A549 (cell line): ENCODE results near the gene SLC25A48. TPM values are rescaled to one million over a fixed set of nuclear protein-coding genes. Genes with fewer than 3 reads are reported as not detected.

Experiments
- ATAC-seq, 2 experiments: fragments of 200-7000 bp in 1 of 2; fragments of >200 bp in 1 of 2; cut with Nextera tagmentation in 1 of 2; cut with Tn5 transposase in 1 of 2; 3 replicates each; pipeline versions ENCODE4 v1.8.0 to v1.9.1; 2018 to 2020; ENCODE audit warnings: mild to moderate bottlenecking in 1 of 2, moderate library complexity in 1 of 2
- CTCF ChIA-PET: fragments of 300-600 bp; sonication (Branson Sonifier 250); formaldehyde crosslinking; extraction: SDS; loops from one replicate; lab custom pipeline; 2021; ENCODE audit warnings: antibody characterized with exemption, inconsistent platforms; lab: Yijun Ruan, JAX
- POLR2A ChIA-PET: fragments of 350-600 bp; formaldehyde crosslinking; extraction: SDS; loops from one replicate; lab custom pipeline; 2021; ENCODE audit warnings: antibody characterized with exemption, inconsistent platforms; lab: Yijun Ruan, JAX
- DNase-seq, 2 experiments: peaks; one replicate each; pipeline versions ENCODE4 v3.0.0 to v3.0.0-alpha.2; 2011 to 2016; ENCODE audit warnings: low read depth in 1 of 2, low spot score in 1 of 2
- FAIRE-seq: peaks from 2 replicates; lab custom pipeline; 2011; peaks lifted over from hg19 to GRCh38; lab: Jason Lieb, UNC
- H3K27ac ChIP-seq, 2 experiments: fragments of >200 bp; sonication (Bioruptor Twin); formaldehyde crosslinking; 3 replicates each; pipeline ENCODE4 v1.5.1; 2016 to 2017
- H3K4me1 ChIP-seq: fragments of >200 bp; sonication (Bioruptor Twin); formaldehyde crosslinking; 3 replicates; pipeline ENCODE4 v1.6.1; 2016
- H3K4me2 ChIP-seq: fragments of >200 bp; sonication (Bioruptor Twin); formaldehyde crosslinking; 3 replicates; pipeline ENCODE4 v1.6.1; 2016
- H3K4me3 ChIP-seq: fragments of >200 bp; sonication (Bioruptor Twin); formaldehyde crosslinking; 3 replicates; pipeline ENCODE4 v1.5.1; 2016
- H3K9me3 ChIP-seq: fragments of >200 bp; sonication (Bioruptor Twin); formaldehyde crosslinking; 3 replicates; pipeline ENCODE4 v1.6.1; 2016
- CHD2 ChIP-seq: fragments of 150-350 bp; IDR thresholded peaks from 2 replicates; pipeline ENCODE4 v1.6.1; 2014; ENCODE audit warnings: low read length; ENCODE audit not compliant: partially characterized antibody
- CHD4 ChIP-seq: fragments of 200-600 bp; sonication (generic); IDR thresholded peaks from 2 replicates; pipeline ENCODE4 v1.6.1; 2016; ENCODE audit warnings: antibody characterized with exemption, mild to moderate bottlenecking, borderline replicate concordance
- FOXS1 ChIP-seq: fragments of 250-450 bp; sonication (Bioruptor Pico); IDR thresholded peaks from 2 replicates; pipeline ENCODE4 v1.5.0; 2020; ENCODE audit warnings: mild to moderate bottlenecking, moderate library complexity
- HDAC2 ChIP-seq: fragments of 200-600 bp; sonication (generic); IDR thresholded peaks from 2 replicates; pipeline ENCODE4 v1.6.1; 2016
- HOXA7 ChIP-seq: fragments of 250-450 bp; sonication (Bioruptor Pico); IDR thresholded peaks from 2 replicates; pipeline ENCODE4 v1.5.0; 2020; ENCODE audit warnings: mild to moderate bottlenecking, moderate library complexity
- JUN ChIP-seq, 2 experiments: fragments of >200 bp; sonication (Bioruptor Twin); formaldehyde crosslinking; IDR thresholded peaks; 2 replicates in 1 of 2; 3 replicates in 1 of 2; pipeline ENCODE4 v1.6.1; 2016 to 2017
- MAZ ChIP-seq: fragments of 150-350 bp; IDR thresholded peaks from 2 replicates; pipeline ENCODE4 v1.6.1; 2014; ENCODE audit warnings: antibody characterized with exemption, low read depth, low read length, borderline replicate concordance
- RAD21 ChIP-seq, 2 experiments: fragments of >200 bp in 1 of 2; sonication (Bioruptor Twin) in 1 of 2; formaldehyde crosslinking in 1 of 2; IDR thresholded peaks in 1 of 2; conservative IDR thresholded peaks in 1 of 2; 2 replicates in 1 of 2; 3 replicates in 1 of 2; pipeline ENCODE4 v1.6.1; 2012 to 2018; ENCODE audit warnings: inconsistent platforms in 1 of 2
- RCOR1 ChIP-seq: fragments of 150-350 bp; IDR thresholded peaks from 2 replicates; pipeline ENCODE4 v1.6.1; 2014; ENCODE audit warnings: antibody characterized with exemption, low read length, low read depth
- RFX5 ChIP-seq: fragments of 450-650 bp; IDR thresholded peaks from 2 replicates; pipeline ENCODE4 v1.7.1; 2014; ENCODE audit warnings: antibody characterized with exemption, mild to moderate bottlenecking, moderate library complexity
- RNF2 ChIP-seq: fragments of 200-600 bp; sonication (generic); IDR thresholded peaks from 2 replicates; pipeline ENCODE4 v1.6.1; 2016; ENCODE audit warnings: low read depth, mild to moderate bottlenecking, antibody characterized with exemption, moderate library complexity, borderline replicate concordance
- SREBF2 ChIP-seq: fragments of 450-650 bp; IDR thresholded peaks from 2 replicates; pipeline ENCODE4 v1.6.1; 2014; ENCODE audit warnings: mild to moderate bottlenecking, moderate library complexity
- TFCP2L1 ChIP-seq: fragments of 250-450 bp; sonication (Bioruptor Pico); IDR thresholded peaks from 2 replicates; pipeline ENCODE4 v1.5.0; 2021; ENCODE audit warnings: mild to moderate bottlenecking
- TP53 ChIP-seq: fragments of 250-450 bp; sonication (Bioruptor Pico); IDR thresholded peaks from 2 replicates; pipeline ENCODE4 v1.5.0; 2021; ENCODE audit warnings: mild to moderate bottlenecking, moderate library complexity
- ZFP36 ChIP-seq: fragments of 450-650 bp; IDR thresholded peaks from 2 replicates; pipeline ENCODE4 v1.6.1; 2014; ENCODE audit warnings: borderline replicate concordance; ENCODE audit not compliant: partially characterized antibody
- WGBS: methylation state at CpG from one replicate; pipeline ENCODE4 v1.1.6; 2017; ENCODE audit errors: missing lambda C conversion rate; 5-methylcytosine and 5-hydroxymethylcytosine counted together
- polyA plus RNA-seq, 4 experiments: library from polyadenylated mRNA; depleted of rRNA in 3 of 4; stranded (reverse); fragments of >200 nt; fragmentation: RNase III in 1 of 4; extraction: RNeasy Plus Mini Kit Qiagen cat#74134 plus additional on column Dnase treatment in 1 of 4; gene quantifications; 2 replicates in 3 of 4; 3 replicates in 1 of 4; pipeline ENCODE4 v1.2.3, GENCODE V29; 2011 to 2017
- TF ChIP-seq, protein P1 (sequence below): IDR thresholded peaks from 2 replicates; pipeline ENCODE4 v1.6.1; 2012
- TF ChIP-seq, protein P2 (sequence below): fragments of 450-650 bp; IDR thresholded peaks from 2 replicates; pipeline ENCODE4 v1.6.1; 2014; ENCODE audit warnings: antibody characterized with exemption
- TF ChIP-seq, protein P3 (sequence below): IDR thresholded peaks from 2 replicates; pipeline ENCODE4 v1.6.1; 2012; ENCODE audit warnings: low read depth, borderline replicate concordance
- TF ChIP-seq, protein P4 (sequence below): fragments of 250-450 bp; sonication (Bioruptor Pico); IDR thresholded peaks from 2 replicates; pipeline ENCODE4 v1.5.0; 2020; ENCODE audit warnings: low read depth, mild to moderate bottlenecking, moderate library complexity

The SLC25A48 gene
- polyA plus RNA-seq, 2 of the 4 experiments (the other 2 are of a cell fraction) = 0.18 TPM; not detected in 1

DNA sequence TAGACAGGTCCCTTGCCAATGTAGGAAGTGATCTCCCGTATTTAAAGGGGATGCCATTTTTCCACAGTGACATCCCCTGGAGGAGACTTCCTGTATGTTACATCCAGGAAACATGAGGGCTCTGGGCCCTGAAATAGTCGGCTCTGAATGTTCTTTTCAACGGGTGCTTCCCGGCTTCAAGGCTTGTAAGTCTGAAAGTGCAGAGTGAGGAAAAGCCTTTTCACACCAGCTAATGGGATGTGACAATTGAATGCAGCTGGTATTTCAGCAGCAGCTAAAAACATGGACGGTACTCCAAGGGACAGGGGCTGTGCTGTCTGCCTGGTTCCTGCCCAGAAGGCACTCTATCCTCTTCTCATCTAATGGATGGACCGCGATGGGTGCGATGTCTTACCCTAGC, 59.8 kb downstream of the SLC25A48 start:
- ChIA-PET CTCF (interaction anchor here (1.3 to 6.8 kb wide), 5 partner anchors 14 to 280 kb away, joined by 3 to 44 read pairs (median 5); no protein-coding TSS in a partner anchor), POLR2A (no interaction called here)
- H3K4me3 ChIP-seq = no peak overlapping the region
- H3K9me3 ChIP-seq = no peaks in the 10 kb centered on the region
- ATAC-seq (peak in 1 of 2 experiments; percentile 39; a peak in 2 of 6 replicates), FAIRE-seq (no peak), DNase-seq (no peak)
- H3K4me2 ChIP-seq = no peak overlapping the region; the same call in 2 of the 3 replicates
- peak overlapping the region in 1 of 2 experiments; percentile 15; a peak in 2 of 6 replicates for H3K27ac ChIP-seq
- WGBS = 89% methylated on average over 8 of the region's 8 CpGs
- peaks cover 25% of the 10 kb centered on the region for H3K4me1 ChIP-seq
- no peak for TF ChIP-seq SREBF2
- TF ChIP-seq MAZ = no peak
- TF ChIP-seq, protein P1, sequence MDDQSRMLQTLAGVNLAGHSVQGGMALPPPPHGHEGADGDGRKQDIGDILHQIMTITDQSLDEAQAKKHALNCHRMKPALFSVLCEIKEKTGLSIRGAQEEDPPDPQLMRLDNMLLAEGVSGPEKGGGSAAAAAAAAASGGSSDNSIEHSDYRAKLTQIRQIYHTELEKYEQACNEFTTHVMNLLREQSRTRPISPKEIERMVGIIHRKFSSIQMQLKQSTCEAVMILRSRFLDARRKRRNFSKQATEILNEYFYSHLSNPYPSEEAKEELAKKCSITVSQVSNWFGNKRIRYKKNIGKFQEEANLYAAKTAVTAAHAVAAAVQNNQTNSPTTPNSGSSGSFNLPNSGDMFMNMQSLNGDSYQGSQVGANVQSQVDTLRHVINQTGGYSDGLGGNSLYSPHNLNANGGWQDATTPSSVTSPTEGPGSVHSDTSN = no peak
- no peak for TF ChIP-seq FOXS1 (CRISPR knock-in tag)
- TF ChIP-seq, protein P2, sequence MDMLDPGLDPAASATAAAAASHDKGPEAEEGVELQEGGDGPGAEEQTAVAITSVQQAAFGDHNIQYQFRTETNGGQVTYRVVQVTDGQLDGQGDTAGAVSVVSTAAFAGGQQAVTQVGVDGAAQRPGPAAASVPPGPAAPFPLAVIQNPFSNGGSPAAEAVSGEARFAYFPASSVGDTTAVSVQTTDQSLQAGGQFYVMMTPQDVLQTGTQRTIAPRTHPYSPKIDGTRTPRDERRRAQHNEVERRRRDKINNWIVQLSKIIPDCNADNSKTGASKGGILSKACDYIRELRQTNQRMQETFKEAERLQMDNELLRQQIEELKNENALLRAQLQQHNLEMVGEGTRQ = no peak
- TF ChIP-seq RFX5 = no peak
- no peak for TF ChIP-seq RCOR1
- no peak for TF ChIP-seq TFCP2L1 (CRISPR knock-in tag)
- no peak for TF ChIP-seq RAD21 (conservative IDR thresholded peaks at IDR 0.05 in 1 of 2, IDR thresholded peaks at IDR 0.05 in 1 of 2)
- TF ChIP-seq, protein P3, sequence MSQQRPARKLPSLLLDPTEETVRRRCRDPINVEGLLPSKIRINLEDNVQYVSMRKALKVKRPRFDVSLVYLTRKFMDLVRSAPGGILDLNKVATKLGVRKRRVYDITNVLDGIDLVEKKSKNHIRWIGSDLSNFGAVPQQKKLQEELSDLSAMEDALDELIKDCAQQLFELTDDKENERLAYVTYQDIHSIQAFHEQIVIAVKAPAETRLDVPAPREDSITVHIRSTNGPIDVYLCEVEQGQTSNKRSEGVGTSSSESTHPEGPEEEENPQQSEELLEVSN = no peak

DNA sequence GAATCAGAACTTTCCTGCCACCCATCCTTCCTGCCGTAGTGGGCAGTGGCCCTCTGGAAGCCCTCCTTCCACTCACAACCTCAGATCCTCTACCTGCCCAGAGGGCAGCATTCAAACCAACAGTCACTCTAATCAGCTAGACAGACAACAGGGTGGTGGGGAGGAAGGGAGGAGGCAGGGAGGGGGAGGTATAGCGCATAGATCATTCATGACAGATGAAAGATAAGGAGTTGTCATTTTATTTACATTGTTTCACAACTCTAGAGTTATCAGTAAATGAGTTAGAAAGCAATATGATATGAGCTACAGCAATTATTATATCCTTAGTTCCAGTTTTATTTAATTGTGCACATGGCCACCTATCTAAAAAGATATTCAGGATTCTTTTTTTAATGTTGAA, 60.3 kb downstream of the SLC25A48 start:
- WGBS = 66% methylated on average over 2 of the region's 2 CpGs
- H3K27ac ChIP-seq = peak overlapping the region in 1 of 2 experiments; percentile 15; a peak in 2 of 6 replicates
- FAIRE-seq = no peak
- H3K4me3 ChIP-seq = no peak overlapping the region
- no peaks in the 10 kb centered on the region for H3K9me3 ChIP-seq
- ChIA-PET CTCF (interaction anchor here (0.9 to 6.8 kb wide), 9 partner anchors 13 to 280 kb away, joined by 3 to 44 read pairs (median 4); no protein-coding TSS in a partner anchor), POLR2A (no interaction called here)
- H3K4me2 ChIP-seq = peak overlapping the region; percentile 18; the same call in 2 of the 3 replicates
- ATAC-seq = peak in 1 of 2 experiments; percentile 48; a peak in 3 of 6 replicates
- no peak for DNase-seq
- H3K4me1 ChIP-seq = peaks cover 25% of the 10 kb centered on the region
- TF ChIP-seq TP53 (CRISPR knock-in tag) (no peak), HOXA7 (CRISPR knock-in tag) (no peak), CHD4 (no peak), HDAC2 (no peak), RCOR1 (no peak), CHD2 (no peak), JUN (IDR thresholded peaks at IDR 0.05) (no peak), ZFP36 (no peak), RNF2 (no peak), FOXS1 (CRISPR knock-in tag) (no peak)
- TF ChIP-seq, protein P1 = no peak
- TF ChIP-seq, protein P4, sequence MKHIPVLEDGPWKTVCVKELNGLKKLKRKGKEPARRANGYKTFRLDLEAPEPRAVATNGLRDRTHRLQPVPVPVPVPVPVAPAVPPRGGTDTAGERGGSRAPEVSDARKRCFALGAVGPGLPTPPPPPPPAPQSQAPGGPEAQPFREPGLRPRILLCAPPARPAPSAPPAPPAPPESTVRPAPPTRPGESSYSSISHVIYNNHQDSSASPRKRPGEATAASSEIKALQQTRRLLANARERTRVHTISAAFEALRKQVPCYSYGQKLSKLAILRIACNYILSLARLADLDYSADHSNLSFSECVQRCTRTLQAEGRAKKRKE (CRISPR knock-in tag) = no peak
- TF ChIP-seq, protein P3 = no peak
